Peyer's patch (tissue), 4 donors: Measurements from ENCODE around the gene CCDC190.
"Not testable (repeated sequence)": the region's sequence is repeated elsewhere in the genome, so short reads cannot be mapped to it uniquely, and the experiment has no call there.

Experiments
- CTCF ChIP-seq, 6 experiments: fragments of 450-650 bp in 4 of 6; fragments of 200-600 bp in 2 of 6; sonication (generic) in 1 of 6; IDR thresholded peaks; one replicate each; pipeline ENCODE4 v1.5.1; 2017 to 2019; ENCODE audit warnings: antibody characterized with exemption in 6 of 6, mild to moderate bottlenecking in 3 of 6, moderate library complexity in 1 of 6
- POLR2A ChIP-seq, 2 donors: fragments of 450-650 bp; IDR thresholded peaks; one replicate each; pipeline ENCODE4 v1.5.1; 2017; ENCODE audit warnings: antibody characterized with exemption in 2 of 2, mild to moderate bottlenecking in 2 of 2, moderate library complexity in 2 of 2

DNA sequence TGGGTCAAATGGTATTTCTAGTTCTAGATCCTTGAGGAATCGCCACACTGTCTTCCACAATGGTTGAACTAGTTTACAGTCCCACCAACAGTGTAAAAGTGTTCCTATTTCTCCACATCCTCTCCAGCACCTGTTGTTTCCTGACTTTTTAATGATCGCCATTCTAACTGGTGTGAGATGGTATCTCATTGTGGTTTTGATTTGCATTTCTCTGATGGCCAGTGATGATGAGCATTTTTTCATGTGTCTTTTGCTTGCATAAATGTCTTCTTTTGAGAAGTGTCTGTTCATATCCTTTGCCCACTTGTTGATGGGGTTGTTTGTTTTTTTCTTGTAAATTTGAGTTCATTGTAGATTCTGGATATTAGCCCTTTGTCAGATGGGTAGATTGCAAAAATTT is 53.5 kb downstream of the CCDC190 start:
- TF ChIP-seq CTCF, POLR2A (IDR thresholded peaks at IDR 0.05): not testable (repeated sequence)
